HG03196 (cell line): Measurements from ENCODE around the gene MACROD2.

Experiments
- ATAC-seq: cut with Tn5 transposase; IDR thresholded peaks from one replicate; pipeline ENCODE4 v1.9.1; 2021; ENCODE audit not compliant: unreplicated experiment

Gene MACROD2

GRCh38 chr20:15576411-15576810 is 1581.1 kb downstream of the MACROD2 start:
- no peak for ATAC-seq

DNA sequence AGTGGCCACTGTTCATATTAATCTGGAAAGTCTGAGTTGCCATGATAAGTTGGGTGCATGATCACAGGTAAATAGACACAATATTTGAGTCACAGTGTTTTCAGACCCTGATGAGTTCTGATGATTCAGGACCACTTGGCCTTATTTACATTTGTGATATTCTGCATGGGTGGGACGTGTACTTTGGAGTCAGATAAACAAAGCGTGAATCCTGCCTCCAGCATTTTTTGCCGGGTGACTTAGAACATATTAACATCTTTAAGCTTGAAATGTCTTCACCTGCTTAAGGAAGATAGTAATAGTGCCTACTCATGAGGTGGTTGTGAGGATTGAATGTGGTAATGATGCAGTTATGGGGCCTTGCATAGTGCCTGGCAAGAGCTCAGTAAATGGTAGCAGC is 1582.8 kb downstream of the MACROD2 start:
- ATAC-seq, result no peak

- no peak for ATAC-seq
Measured at GRCh38 chr20:15579688-15580087, 1584.4 kb downstream of the MACROD2 start.

DNA sequence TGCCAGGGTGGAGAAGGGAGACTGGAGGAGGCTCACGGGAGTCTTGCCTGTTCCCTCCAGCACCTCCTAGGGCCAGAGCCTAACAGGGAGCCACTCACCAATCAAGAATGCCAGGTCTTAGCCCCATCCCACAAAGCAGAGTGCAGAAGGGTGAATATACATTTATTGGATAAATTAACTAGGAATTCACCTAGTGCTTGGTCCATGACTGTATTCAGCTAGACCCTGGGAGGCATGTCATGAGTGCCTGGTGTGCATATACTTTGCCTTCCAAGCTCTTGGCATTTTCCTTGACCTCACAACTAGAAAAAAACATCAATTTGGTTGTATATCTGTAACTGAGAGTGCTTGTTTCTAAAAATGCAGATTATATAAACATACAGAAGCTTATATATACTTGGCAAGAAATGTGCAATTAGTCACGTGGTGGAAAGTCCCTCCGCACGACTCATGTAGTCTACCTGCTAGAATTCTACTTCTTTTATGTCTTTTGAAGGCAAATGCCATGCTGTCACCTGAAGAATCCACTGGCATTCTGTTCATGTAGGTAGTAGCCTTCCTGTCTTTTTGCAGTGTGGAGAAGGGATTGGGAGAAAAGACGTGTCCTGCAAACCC is 1586.9 kb downstream of the MACROD2 start:
- no peak for ATAC-seq

GRCh38 chr20:15584507-15584906 is 1589.2 kb downstream of the MACROD2 start:
- no peak for ATAC-seq

- no peak for ATAC-seq
Measured at GRCh38 chr20:15593081-15593480, 1597.8 kb downstream of the MACROD2 start.

- no peak for ATAC-seq
Measured at GRCh38 chr20:15594158-15594695, 1598.9 kb downstream of the MACROD2 start.

DNA sequence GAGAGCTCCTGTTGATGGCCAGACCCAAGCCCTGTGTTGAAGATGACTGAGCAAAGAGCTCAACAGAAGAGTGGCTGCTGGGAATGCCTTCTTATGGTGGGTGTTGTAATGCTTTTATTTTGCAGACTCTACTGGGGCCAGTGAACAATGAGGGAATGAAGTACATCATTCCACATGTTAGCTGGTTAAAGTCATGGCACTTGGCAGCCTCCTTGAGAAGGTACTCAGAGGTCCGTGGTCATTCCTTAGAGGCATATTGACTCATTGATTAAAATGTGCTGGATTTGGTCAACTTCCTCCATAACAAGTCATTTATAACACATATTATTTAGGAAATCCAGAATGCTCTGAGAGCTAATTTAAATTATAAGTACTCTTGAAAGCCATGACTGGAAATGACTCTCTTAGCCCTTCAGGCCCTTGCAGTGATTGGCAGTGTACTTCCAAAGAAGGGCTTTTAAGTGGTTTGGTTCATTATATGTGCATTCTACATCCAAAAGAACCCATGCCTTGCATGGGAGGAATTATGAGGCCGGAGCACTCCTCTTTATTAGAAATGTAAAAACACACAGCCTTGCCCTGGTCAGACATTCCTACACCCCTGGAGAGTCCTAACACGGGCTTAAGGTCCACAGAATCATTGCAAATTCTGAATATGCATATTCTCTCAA is 1601.0 kb downstream of the MACROD2 start:
- ATAC-seq, result no peak

DNA sequence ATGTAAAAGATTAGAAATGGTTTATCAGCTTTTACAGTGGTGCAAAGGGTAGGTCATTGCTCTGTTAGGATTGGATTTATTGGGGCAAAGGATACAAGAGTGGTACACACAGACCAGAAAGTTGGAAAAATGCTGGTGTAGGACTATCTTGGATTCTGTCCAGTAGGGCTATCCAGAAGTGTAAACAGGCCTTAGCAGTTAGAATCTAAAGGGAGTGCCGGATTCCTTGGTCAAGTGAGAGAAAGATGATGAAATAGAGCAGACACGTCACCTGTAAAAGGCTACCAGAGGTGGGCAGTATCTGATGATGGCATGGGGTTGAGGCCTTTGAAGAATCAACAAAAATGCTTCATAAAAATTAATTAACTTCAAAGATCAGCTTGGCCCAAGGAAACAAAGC is 1602.0 kb downstream of the MACROD2 start:
- no peak for ATAC-seq

GRCh38 chr20:15599961-15600360 is 1604.6 kb downstream of the MACROD2 start:
- no peak for ATAC-seq

- ATAC-seq, result no peak
Measured at GRCh38 chr20:15600565-15600964, 1605.2 kb downstream of the MACROD2 start.

DNA sequence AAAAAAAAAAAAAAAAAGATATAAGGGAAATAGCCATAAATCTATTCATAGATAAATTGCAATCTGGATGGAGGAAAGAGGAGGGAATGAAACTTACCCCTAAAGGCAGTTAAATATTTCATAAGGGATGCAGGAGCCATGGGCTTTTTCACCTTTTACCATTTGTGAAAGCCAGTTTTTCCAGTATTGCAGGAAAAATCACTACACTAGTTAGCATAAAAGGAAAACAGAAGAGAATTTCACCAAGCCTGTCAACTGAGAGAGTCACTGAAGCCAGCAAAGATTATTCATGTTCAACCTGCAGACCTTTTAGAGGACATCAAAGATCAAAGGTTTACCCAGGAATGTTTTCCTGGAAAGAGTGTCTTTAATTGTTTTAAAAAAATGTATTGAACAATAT is 1608.2 kb downstream of the MACROD2 start:
- ATAC-seq, result no peak

DNA sequence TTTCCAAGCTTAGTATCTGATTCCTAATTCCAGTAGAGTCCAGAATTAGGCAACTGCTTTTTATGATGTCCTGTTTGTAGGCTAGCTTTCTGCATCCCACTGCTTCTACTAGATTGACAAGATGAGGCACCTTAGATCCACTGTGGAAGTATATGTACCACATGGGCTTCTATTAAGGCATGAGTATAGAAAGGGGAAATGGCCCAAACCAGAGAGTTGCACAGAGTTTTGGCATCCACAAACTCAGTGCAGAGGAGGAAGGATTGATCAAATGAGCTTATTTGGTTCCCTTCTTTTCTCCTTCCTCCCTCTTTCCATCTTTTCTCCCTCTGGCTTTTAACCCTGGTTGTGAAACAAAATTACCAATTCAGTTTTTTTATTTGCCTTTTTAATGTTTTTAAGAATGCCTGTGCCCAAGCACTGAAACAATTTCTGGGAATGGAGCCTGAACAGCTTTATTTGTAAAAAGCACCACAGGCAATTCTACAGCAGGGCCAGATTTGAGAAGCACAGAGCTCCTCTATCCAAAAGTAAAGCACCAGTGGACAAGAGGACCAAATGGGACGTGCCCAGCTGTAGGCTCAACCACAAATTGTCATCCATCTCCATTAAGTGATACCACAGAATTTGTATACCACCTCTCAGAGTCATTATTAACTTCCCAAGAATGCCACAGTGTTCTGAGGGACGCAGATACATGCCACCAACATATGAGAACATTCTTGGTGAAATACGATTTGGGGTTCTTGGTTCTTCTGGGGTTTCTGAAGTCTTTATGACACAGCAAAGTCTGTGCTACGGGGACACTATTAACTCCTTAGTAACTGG is 1608.9 kb downstream of the MACROD2 start:
- ATAC-seq, result no peak

GRCh38 chr20:15609921-15610320 is 1614.6 kb downstream of the MACROD2 start:
- ATAC-seq, result no peak

DNA sequence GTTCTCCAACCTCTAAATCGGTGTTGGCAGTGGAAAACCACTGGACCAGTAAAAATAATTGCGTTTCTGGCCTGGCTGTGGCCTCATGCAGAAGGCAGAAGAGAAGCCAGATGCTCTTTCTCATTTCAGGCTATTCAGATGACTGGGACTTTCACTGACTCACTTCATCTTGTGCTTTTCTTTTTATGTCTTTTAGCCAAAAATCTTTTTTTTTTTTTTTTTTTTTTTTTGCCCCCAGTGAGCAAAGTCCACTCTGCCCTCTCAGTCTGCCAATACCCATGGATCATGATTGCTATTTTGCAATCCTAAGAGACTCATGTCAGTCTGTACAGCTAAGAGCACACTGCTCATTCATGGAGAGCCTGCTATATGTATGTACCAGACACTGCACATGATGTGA is 1615.5 kb downstream of the MACROD2 start:
- ATAC-seq, result no peak

GRCh38 chr20:15611541-15611940 is 1616.2 kb downstream of the MACROD2 start:
- no peak for ATAC-seq

- ATAC-seq, result no peak
Measured at GRCh38 chr20:15612198-15612597, 1616.9 kb downstream of the MACROD2 start.

GRCh38 chr20:15612769-15613168 is 1617.5 kb downstream of the MACROD2 start:
- no peak for ATAC-seq

- no peak for ATAC-seq
Measured at GRCh38 chr20:15613530-15613929, 1618.2 kb downstream of the MACROD2 start.

- ATAC-seq, result no peak
Measured at GRCh38 chr20:15616626-15617025, 1621.3 kb downstream of the MACROD2 start.

- no peak for ATAC-seq
Measured at GRCh38 chr20:15618110-15618509, 1622.8 kb downstream of the MACROD2 start.

DNA sequence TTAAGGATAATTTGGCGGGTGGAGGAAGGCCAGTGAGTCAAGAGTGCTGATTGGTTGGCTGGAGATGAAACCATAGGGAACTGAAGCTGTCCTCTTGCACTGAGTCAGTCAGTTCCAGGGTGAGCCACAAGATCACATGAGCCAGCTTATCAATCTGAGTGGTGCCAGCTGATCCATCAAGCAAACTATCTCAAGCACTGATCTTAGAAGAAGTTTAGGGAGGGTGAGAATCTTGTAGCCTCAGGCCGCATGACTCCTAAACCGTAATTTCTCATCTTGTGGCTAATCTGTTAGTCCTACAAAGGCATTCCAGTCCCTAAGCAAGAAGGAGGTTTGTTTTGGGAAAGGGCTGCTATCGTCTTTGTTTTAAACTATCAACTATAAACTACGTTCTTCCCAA is 1623.6 kb downstream of the MACROD2 start:
- no peak for ATAC-seq
